Retinal pigment epithelial cell (primary cell): Measurements from ENCODE around the gene MIDN.

Experiments used
- DNase-seq: peaks from one replicate; pipeline ENCODE4 v3.0.0-alpha.2; 2010; ENCODE audit warnings: low read depth
- H3K4me3 ChIP-seq: 2 replicates; pipeline ENCODE4 v1.5.1; 2011; ENCODE audit warnings: mild to moderate bottlenecking, low read length, control low read depth, moderate library complexity
- CTCF ChIP-seq: conservative IDR thresholded peaks from 2 replicates; pipeline ENCODE4 v1.5.1; 2011; ENCODE audit warnings: low read depth, low read length, control low read depth, inconsistent platforms

MIDN gene

GRCh38 chr19:1295169-1296012, 47.0 kb downstream of the MIDN start:
- TF ChIP-seq CTCF: no peak
- no peak for DNase-seq
- no peak overlapping the region for H3K4me3 ChIP-seq

GRCh38 chr19:1296078-1296477, 47.7 kb downstream of the MIDN start:
- TF ChIP-seq CTCF: no peak
- H3K4me3 ChIP-seq: no peak overlapping the region

GRCh38 chr19:1296575-1297271, 48.3 kb downstream of the MIDN start:
- TF ChIP-seq CTCF: no peak
- H3K4me3 ChIP-seq: no peak overlapping the region
- DNase-seq: no peak

More at GRCh38 chr19:1296078-1296477, 47.7 kb downstream of the MIDN start:
- DNase-seq: no peak

GRCh38 chr19:1298235-1298634, 49.9 kb downstream of the MIDN start:
- no peak overlapping the region for H3K4me3 ChIP-seq
- no peak for TF ChIP-seq CTCF

GRCh38 chr19:1299801-1300200, 51.4 kb downstream of the MIDN start:
- DNase-seq: no peak
- no peak overlapping the region for H3K4me3 ChIP-seq
- TF ChIP-seq CTCF: no peak

More at GRCh38 chr19:1298235-1298634, 49.9 kb downstream of the MIDN start:
- no peak for DNase-seq

- DNase-seq: no peak
- TF ChIP-seq CTCF: no peak
- H3K4me3 ChIP-seq: no peak overlapping the region
Measured at GRCh38 chr19:1300744-1301490, 52.5 kb downstream of the MIDN start.
